ENCODE measurements around the gene IQGAP1. TPM values are rescaled to one million over a fixed set of nuclear protein-coding genes. Genes with fewer than 3 reads are reported as not detected.

Gene IQGAP1
- total and polyA plus RNA-seq, 9 of the 15 experiments (the other 6 are each of a cell fraction or from before 2014, with no cell fraction given), result 37.6 to 143 (median 77.7) TPM

- TF ChIP-seq HOXB6 (CRISPR knock-in tag; IDR thresholded peaks at IDR 0.05; ENCODE audit: borderline replicate concordance), result no peak
- TF ChIP-seq ZNF146 (CRISPR knock-in tag; IDR thresholded peaks at IDR 0.05; ENCODE audit: unreplicated experiment), result peak; percentile 28
- peak; percentile 99 for TF ChIP-seq ZBTB33 (CRISPR knock-in tag; IDR thresholded peaks at IDR 0.05)
- TF ChIP-seq E4F1 (CRISPR knock-in tag; IDR thresholded peaks at IDR 0.05; ENCODE audit: borderline replicate concordance), result no peak
- TF ChIP-seq NRF1 (conservative IDR thresholded peaks at IDR 0.05 in 1 of 2, IDR thresholded peaks at IDR 0.05 in 1 of 2), result no peak
- TF ChIP-seq ZNF175 (CRISPR knock-in tag; IDR thresholded peaks at IDR 0.05; ENCODE audit: low read depth), result no peak
- no peak for TF ChIP-seq TCFL5 (CRISPR knock-in tag; conservative IDR thresholded peaks at IDR 0.05)
- TF ChIP-seq MAFG (tag; conservative IDR thresholded peaks at IDR 0.05), result 0 out of 2 replicates have a peak, but pooled peaks have one; percentile 16
- TF ChIP-seq GTF2A2 (tag; IDR thresholded peaks at IDR 0.05), result no peak
- no peak for TF ChIP-seq E2F8 (IDR thresholded peaks at IDR 0.05; ENCODE audit: low read depth, partially characterized antibody)
- no peak for TF ChIP-seq ZHX1 (conservative IDR thresholded peaks at IDR 0.05; ENCODE audit: low read length)
- TF ChIP-seq OTX1 (CRISPR knock-in tag; IDR thresholded peaks at IDR 0.05), result no peak
- no peak for TF ChIP-seq ZBTB1 (CRISPR knock-in tag; IDR thresholded peaks at IDR 0.05; ENCODE audit: borderline replicate concordance, low read depth)
These were observed 157.1 kb downstream of the IQGAP1 start (continued) for GRCh38 chr15:90545095-90545494.
